K562 (cell line): ENCODE data around the gene ZDHHC11. TPM values are rescaled to one million over a fixed set of nuclear protein-coding genes. Genes with fewer than 3 reads are reported as not detected.

Source experiments
- ATAC-seq: fragments of 200-7000 bp; cut with Tn5 transposase; 3 replicates; pipeline ENCODE4 v1.9.1; 2020; ENCODE audit warnings: moderate library complexity
- BruUV-seq: library from RNA; stranded (reverse); fragments of 400-500 nt; replicated peaks from 2 replicates; lab custom pipeline; 2021; lab: Mats Ljungman, UMichigan
- CTCF ChIA-PET: fragments of 300-600 bp; formaldehyde crosslinking; extraction: SDS; loops from one replicate; lab custom pipeline; 2021; ENCODE audit warnings: low intra/inter-chr PET ratio; lab: Yijun Ruan, JAX
- POLR2A ChIA-PET: fragments of 300-600, 350-650 bp; sonication (Branson Sonifier 250); formaldehyde crosslinking; extraction: SDS; loops from one replicate; lab custom pipeline; 2021; ENCODE audit warnings: antibody characterized with exemption, inconsistent platforms; lab: Yijun Ruan, JAX
- DNase-seq, 4 experiments: peaks; one replicate each; pipeline versions ENCODE4 v3.0.0 to v3.0.0-alpha.2; 2011 to 2018; ENCODE audit warnings: low spot score in 3 of 4, mixed read lengths in 3 of 4; ENCODE audit errors: extremely low read depth in 1 of 4
- FAIRE-seq: peaks from 2 replicates; lab custom pipeline; 2011; peaks lifted over from hg19 to GRCh38; lab: Jason Lieb, UNC
- H2AFZ ChIP-seq: 2 replicates; pipeline ENCODE4 v1.6.0; 2011; ENCODE audit warnings: low read depth, low read length, control low read depth, inconsistent platforms
- H3K27ac ChIP-seq: fragments of 200-600 bp; 3 replicates; pipeline ENCODE4 v1.8.0; 2011; ENCODE audit warnings: low read depth, mild to moderate bottlenecking, control low read depth, inconsistent platforms, low read length, moderate library complexity, mixed read lengths; ENCODE audit errors: extremely low read depth
- H3K27me3 ChIP-seq, 2 experiments: fragments of 300-600 bp in 1 of 2; 2 replicates in 1 of 2; 3 replicates in 1 of 2; pipeline versions ENCODE4 v1.6.0 to v1.8.0; 2011; ENCODE audit warnings: inconsistent platforms in 2 of 2, low read length in 2 of 2, mild to moderate bottlenecking in 1 of 2, mixed read lengths in 1 of 2, moderate library complexity in 1 of 2; ENCODE audit not compliant: control insufficient read depth in 2 of 2, insufficient read depth in 2 of 2
- H3K36me3 ChIP-seq: fragments of 300-600 bp; 3 replicates; pipeline ENCODE4 v1.8.0; 2011; ENCODE audit warnings: mild to moderate bottlenecking, low read length, inconsistent platforms; ENCODE audit not compliant: control insufficient read depth, insufficient read depth
- H3K4me1 ChIP-seq, 2 experiments: fragments of 200-600 bp in 1 of 2; replicated peaks in 1 of 2; 2 replicates in 1 of 2; 3 replicates in 1 of 2; pipeline versions ENCODE4 v1.5.1 to v1.8.0; 2011; ENCODE audit warnings: inconsistent platforms in 2 of 2, low read length in 2 of 2, mild to moderate bottlenecking in 1 of 2, mixed read lengths in 1 of 2, moderate library complexity in 1 of 2; ENCODE audit not compliant: control insufficient read depth in 2 of 2, insufficient read depth in 2 of 2
- H3K4me2 ChIP-seq: 2 replicates; pipeline ENCODE4 v1.6.1; 2011; ENCODE audit warnings: low read length, control low read depth, inconsistent platforms, mixed read lengths; ENCODE audit not compliant: insufficient read depth
- H3K4me3 ChIP-seq: fragments of 200-600 bp; sonication (generic), shearing (Covaris generic); 2 replicates; pipeline ENCODE4 v1.5.1; 2016; ENCODE audit warnings: control low read depth, inconsistent platforms
- H3K79me2 ChIP-seq: fragments of 200-600 bp; 3 replicates; pipeline ENCODE4 v1.8.0; 2011; ENCODE audit warnings: low read length, inconsistent platforms; ENCODE audit not compliant: control insufficient read depth, insufficient read depth
- H3K9ac ChIP-seq, 2 experiments: 2 replicates each; pipeline versions ENCODE4 v1.6.0 to v1.6.1; 2011; ENCODE audit warnings: low read depth in 2 of 2, low read length in 2 of 2, control low read depth in 1 of 2, inconsistent platforms in 1 of 2, mild to moderate bottlenecking in 1 of 2, mixed read lengths in 1 of 2; ENCODE audit not compliant: insufficient read depth in 1 of 2
- H3K9me1 ChIP-seq: one replicate; pipeline ENCODE4 v1.6.0; 2011; ENCODE audit warnings: inconsistent platforms, mild to moderate bottlenecking, low read length, moderate library complexity; ENCODE audit not compliant: control insufficient read depth, insufficient read depth
- H3K9me3 ChIP-seq: replicated peaks from 2 replicates; pipeline ENCODE4 v1.5.1; 2011; ENCODE audit warnings: low read depth, low read length, inconsistent platforms; ENCODE audit not compliant: control insufficient read depth, insufficient read depth
- H4K20me1 ChIP-seq: replicated peaks from 2 replicates; pipeline ENCODE4 v1.6.1; 2011; ENCODE audit warnings: low read length, inconsistent platforms, mixed read lengths; ENCODE audit not compliant: control insufficient read depth, insufficient read depth
- DEAF1 ChIP-seq: fragments of 450-650 bp; formaldehyde crosslinking; IDR thresholded peaks from 2 replicates; pipeline ENCODE4 v1.4.0; 2020; ENCODE audit warnings: mild to moderate bottlenecking, moderate library complexity
- DPF2 ChIP-seq: fragments of 450-650 bp; IDR thresholded peaks from 2 replicates; pipeline ENCODE4 v1.6.1; 2016
- ELF4 ChIP-seq: fragments of 450-650 bp; formaldehyde crosslinking; IDR thresholded peaks from 2 replicates; pipeline ENCODE4 v1.4.0; 2022; ENCODE audit warnings: missing genetic modification characterization
- MCM3 ChIP-seq: fragments of 450-650 bp; IDR thresholded peaks from 2 replicates; pipeline ENCODE4 v1.6.1; 2016
- MEF2A ChIP-seq: IDR thresholded peaks from 2 replicates; pipeline ENCODE4 v1.6.1; 2011; ENCODE audit warnings: low read depth, mild to moderate bottlenecking, low read length, moderate library complexity; ENCODE audit not compliant: control insufficient read depth
- MLX ChIP-seq, 2 experiments: fragments of 450-650 bp in 1 of 2; sonication (generic) in 1 of 2; formaldehyde crosslinking; conservative IDR thresholded peaks; 2 replicates each; pipeline versions ENCODE4 v1.4.0 to v1.8.1; 2020 to 2022; ENCODE audit warnings: mild to moderate bottlenecking in 1 of 2, missing genetic modification reagents in 1 of 2
- TEAD4 ChIP-seq, 2 experiments: sonication (generic) in 1 of 2; formaldehyde crosslinking in 1 of 2; IDR thresholded peaks; 2 replicates each; pipeline versions ENCODE4 v1.6.1 to v1.8.0; 2012 to 2022; ENCODE audit warnings: borderline replicate concordance in 1 of 2, inconsistent platforms in 1 of 2, low read length in 1 of 2, mild to moderate bottlenecking in 1 of 2, missing genetic modification reagents in 1 of 2
- TOE1 ChIP-seq, 2 experiments: fragments of 450-650 bp in 1 of 2; sonication (generic) in 1 of 2; formaldehyde crosslinking in 1 of 2; IDR thresholded peaks; 2 replicates each; pipeline versions ENCODE4 v1.7.1 to v1.8.0; 2016 to 2022; ENCODE audit warnings: borderline replicate concordance in 2 of 2, mild to moderate bottlenecking in 2 of 2, antibody characterized with exemption in 1 of 2, inconsistent platforms in 1 of 2, low read depth in 1 of 2, missing genetic modification reagents in 1 of 2, moderate library complexity in 1 of 2
- TSC22D4 ChIP-seq: fragments of 450-650 bp; IDR thresholded peaks from 2 replicates; pipeline ENCODE4 v1.6.1; 2016; ENCODE audit warnings: missing genetic modification characterization, missing biosample characterization, control low read depth
- ZNF584 ChIP-seq: fragments of 200-800 bp; sonication (Bioruptor generic); IDR thresholded peaks from 2 replicates; pipeline ENCODE4 v1.6.1; 2016; ENCODE audit warnings: low read depth, mild to moderate bottlenecking, missing genetic modification characterization, missing compliant biosample characterization
- ZNF586 ChIP-seq: fragments of 450-650 bp; formaldehyde crosslinking; conservative IDR thresholded peaks from 2 replicates; pipeline ENCODE4 v1.4.0; 2020; ENCODE audit warnings: mild to moderate bottlenecking, moderate library complexity
- WGBS: fragments of 100-300 bp; shearing (Covaris generic); methylation state at CpG from one replicate; pipeline ENCODE4 v1.1.6; 2016; ENCODE audit warnings: low coverage, mixed read lengths; ENCODE audit not compliant: insufficient coverage; ENCODE audit errors: missing lambda C conversion rate; 5-methylcytosine and 5-hydroxymethylcytosine counted together
- in situ Hi-C: fragments of 300-500 bp; cut with MboI; formaldehyde crosslinking; loops from 4 replicates; pipeline ENCODE4 v1.15.0; 2018; ENCODE audit warnings: inconsistent platforms, mixed read lengths
- intact Hi-C: fragments of 100-400 bp; cut with micrococcal nuclease; formaldehyde crosslinking; loops from 2 replicates; pipeline ENCODE4 v1.14.2; 2022
- polyA plus RNA-seq, 8 experiments: library from polyadenylated mRNA; depleted of rRNA in 4 of 8; stranded (reverse) in 5 of 8; unstranded in 3 of 8; fragments of >200 nt; fragmentation: Nextera tagmentation in 2 of 8; fragmentation: Illumina TruSeq in 1 of 8; extraction: Ambion mirVana in 2 of 8; extraction: Trizol in 1 of 8; gene quantifications; 2 replicates each; pipeline versions ENCODE4 v1.2.1 to v1.2.3, GENCODE V29; 2011 to 2014; ENCODE audit warnings: inconsistent platforms in 1 of 8, missing spikeins in 1 of 8
- total RNA-seq, 7 experiments: library from RNA; depleted of rRNA in 6 of 7; stranded (reverse); fragments of >200 nt in 6 of 7; fragmentation: Illumina TruSeq in 2 of 7; extraction: Trizol in 2 of 7; gene quantifications; 2 replicates each; pipeline versions ENCODE4 v1.2.1 to v1.2.3, GENCODE V29; 2011 to 2021; ENCODE audit warnings: low replicate concordance in 1 of 7
- TF ChIP-seq, protein P1 (sequence below): fragments of 450-650 bp; formaldehyde crosslinking; conservative IDR thresholded peaks from 2 replicates; pipeline ENCODE4 v1.4.0; 2022; ENCODE audit warnings: mild to moderate bottlenecking, missing genetic modification characterization
- TF ChIP-seq, protein P2 (sequence below): fragments of 150-350 bp; conservative IDR thresholded peaks from 2 replicates; pipeline ENCODE4 v1.6.1; 2014; ENCODE audit warnings: low read length

Gene ZDHHC11
- total and polyA plus RNA-seq, 9 of the 15 experiments (the other 6 are each of a cell fraction or from before 2014, with no cell fraction given) = 0.07 to 2.3 (median 0.52) TPM

DNA sequence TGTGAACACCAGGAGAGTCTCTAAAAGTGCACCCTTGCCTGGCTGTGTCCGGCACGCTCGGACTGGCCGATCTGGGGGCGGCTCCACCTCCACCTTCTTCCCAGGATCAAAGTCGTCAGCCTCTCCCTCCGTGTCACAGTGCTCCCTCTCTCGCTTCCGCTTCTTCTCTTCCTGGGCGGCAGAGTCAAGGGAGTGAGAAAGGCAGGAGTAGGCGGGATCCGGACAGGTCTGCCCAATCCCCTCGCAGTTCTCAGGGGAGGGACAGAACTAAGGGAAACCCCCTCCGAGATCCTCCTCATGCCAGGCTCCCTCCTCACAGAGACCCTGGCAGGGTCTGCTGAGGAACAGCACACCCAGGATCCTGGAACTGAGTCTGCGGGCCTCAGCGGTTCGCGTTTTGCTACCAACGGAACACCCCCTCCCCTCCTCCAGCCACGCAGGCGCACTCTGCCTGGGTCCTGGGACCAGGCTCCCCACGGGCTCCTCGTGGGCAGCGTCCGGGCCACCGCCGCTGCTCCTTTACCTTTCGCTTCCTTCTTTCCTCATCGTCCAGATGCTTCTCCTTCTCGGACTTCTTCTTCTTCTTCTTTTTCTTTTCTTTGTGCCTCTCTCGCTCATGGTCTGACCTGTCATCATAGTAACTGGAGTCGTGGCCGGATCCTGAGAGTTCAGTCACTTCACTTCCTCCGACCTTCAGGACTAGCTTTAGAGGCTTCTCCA, 40.5 kb upstream of the ZDHHC11 start:
- peak overlapping the region; percentile 83 for H3K27ac ChIP-seq
- FAIRE-seq = peak; percentile 88
- peak; percentile 86 for ATAC-seq
- TF ChIP-seq MCM3 (no peak), ELF4 (CRISPR knock-in tag) (no peak), MEF2A (no peak), MLX (CRISPR knock-in tag; conservative IDR thresholded peaks at IDR 0.05) (no peak), TEAD4 (IDR thresholded peaks at IDR 0.05; ENCODE audit: low read length) (no peak), TEAD4 (CRISPR knock-in tag; IDR thresholded peaks at IDR 0.05; ENCODE audit: borderline replicate concordance) (no peak), ZNF584 (no peak), ZNF586 (CRISPR knock-in tag) (no peak), TSC22D4 (tag) (no peak), TOE1 (IDR thresholded peaks at IDR 0.05; ENCODE audit: borderline replicate concordance) (no peak), TOE1 (CRISPR knock-in tag; IDR thresholded peaks at IDR 0.05; ENCODE audit: borderline replicate concordance, low read depth) (no peak), DPF2 (no peak), DEAF1 (CRISPR knock-in tag) (no peak)
- TF ChIP-seq, protein P1, sequence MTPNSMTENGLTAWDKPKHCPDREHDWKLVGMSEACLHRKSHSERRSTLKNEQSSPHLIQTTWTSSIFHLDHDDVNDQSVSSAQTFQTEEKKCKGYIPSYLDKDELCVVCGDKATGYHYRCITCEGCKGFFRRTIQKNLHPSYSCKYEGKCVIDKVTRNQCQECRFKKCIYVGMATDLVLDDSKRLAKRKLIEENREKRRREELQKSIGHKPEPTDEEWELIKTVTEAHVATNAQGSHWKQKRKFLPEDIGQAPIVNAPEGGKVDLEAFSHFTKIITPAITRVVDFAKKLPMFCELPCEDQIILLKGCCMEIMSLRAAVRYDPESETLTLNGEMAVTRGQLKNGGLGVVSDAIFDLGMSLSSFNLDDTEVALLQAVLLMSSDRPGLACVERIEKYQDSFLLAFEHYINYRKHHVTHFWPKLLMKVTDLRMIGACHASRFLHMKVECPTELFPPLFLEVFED = no peak; the same call in 1 of the 2 replicates
- TF ChIP-seq, protein P2, sequence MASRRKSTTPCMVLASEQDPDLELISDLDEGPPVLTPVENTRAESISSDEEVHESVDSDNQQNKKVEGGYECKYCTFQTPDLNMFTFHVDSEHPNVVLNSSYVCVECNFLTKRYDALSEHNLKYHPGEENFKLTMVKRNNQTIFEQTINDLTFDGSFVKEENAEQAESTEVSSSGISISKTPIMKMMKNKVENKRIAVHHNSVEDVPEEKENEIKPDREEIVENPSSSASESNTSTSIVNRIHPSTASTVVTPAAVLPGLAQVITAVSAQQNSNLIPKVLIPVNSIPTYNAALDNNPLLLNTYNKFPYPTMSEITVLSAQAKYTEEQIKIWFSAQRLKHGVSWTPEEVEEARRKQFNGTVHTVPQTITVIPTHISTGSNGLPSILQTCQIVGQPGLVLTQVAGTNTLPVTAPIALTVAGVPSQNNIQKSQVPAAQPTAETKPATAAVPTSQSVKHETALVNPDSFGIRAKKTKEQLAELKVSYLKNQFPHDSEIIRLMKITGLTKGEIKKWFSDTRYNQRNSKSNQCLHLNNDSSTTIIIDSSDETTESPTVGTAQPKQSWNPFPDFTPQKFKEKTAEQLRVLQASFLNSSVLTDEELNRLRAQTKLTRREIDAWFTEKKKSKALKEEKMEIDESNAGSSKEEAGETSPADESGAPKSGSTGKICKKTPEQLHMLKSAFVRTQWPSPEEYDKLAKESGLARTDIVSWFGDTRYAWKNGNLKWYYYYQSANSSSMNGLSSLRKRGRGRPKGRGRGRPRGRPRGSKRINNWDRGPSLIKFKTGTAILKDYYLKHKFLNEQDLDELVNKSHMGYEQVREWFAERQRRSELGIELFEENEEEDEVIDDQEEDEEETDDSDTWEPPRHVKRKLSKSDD = no peak

More for the DNA sequence above, 40.5 kb upstream of the ZDHHC11 start:
- no peaks in the 10 kb centered on the region for H3K9me3 ChIP-seq
- H3K4me3 ChIP-seq = peak overlapping the region; percentile 71
- H4K20me1 ChIP-seq = peaks cover 14% of the 10 kb centered on the region; the same call in 1 of the 2 replicates
- peak overlapping the region; percentile 87 for H2AFZ ChIP-seq
- ChIA-PET POLR2A (interaction anchor here (0.6 to 1.2 kb wide), 3 partner anchors 10 to 1129 kb away, joined by 3 to 5 read pairs (median 4); no protein-coding TSS in a partner anchor), CTCF (no interaction called here)
- H3K4me2 ChIP-seq = peak overlapping the region; percentile 99
- H3K79me2 ChIP-seq = peaks cover 96% of the 10 kb centered on the region
- in situ Hi-C loops (no loop called here), intact Hi-C loops (loop anchor here (5.0 kb wide), 1 partner anchor 279 kb away; the partner anchor contains the start of gene CEP72)
- H3K9ac ChIP-seq = peak overlapping the region; percentile 92 to 100
- H3K36me3 ChIP-seq = peaks cover 82% of the 10 kb centered on the region
- H3K4me1 ChIP-seq = peaks cover 20 to 37% of the 10 kb centered on the region in 2 experiments; a peak in 4 of 5 replicates
- DNase-seq = peak; percentile 82 to 95 (median 87)
- no peaks in the 10 kb centered on the region for H3K27me3 ChIP-seq
- H3K9me1 ChIP-seq = no peaks in the 10 kb centered on the region
- under 1% methylated on average over 34 of the region's 34 CpGs for WGBS
- no TSS peak for BruUV-seq
